ENCODE results near the gene MBNL2.

DNA sequence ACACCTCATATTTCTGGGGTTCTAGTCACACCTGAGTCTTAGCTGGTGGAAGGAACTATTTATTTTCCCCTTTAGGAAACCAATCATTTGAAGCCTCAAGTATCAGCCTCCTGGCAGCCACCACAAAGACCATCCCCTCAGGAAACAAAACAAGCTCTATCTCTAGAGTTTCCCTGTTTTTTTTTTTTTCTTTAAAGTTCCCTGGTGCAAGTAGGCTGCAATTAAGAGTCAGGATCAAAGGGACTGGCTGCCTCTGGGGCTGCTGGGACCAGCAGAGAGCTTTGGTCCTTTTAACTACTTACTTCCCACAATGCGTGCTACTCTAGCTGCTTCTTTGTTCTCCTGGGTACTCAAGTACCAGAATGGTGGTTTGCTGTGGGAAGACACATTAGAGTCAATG lies 11.4 kb downstream of the MBNL2 start:
- TF ChIP-seq CTCF (IDR thresholded peaks at IDR 0.05; ENCODE audit: low read length) (no peak), EZH2 (optimal IDR thresholded peaks at IDR 0.05; ENCODE audit: low read depth, low read length) (no peak), EZH2phosphoT487 (IDR thresholded peaks at IDR 0.05; ENCODE audit: low read length) (no peak)

Data from MM.1S (cell line).